Measurements from ENCODE around the gene VPS4B. TPM values are rescaled to one million over a fixed set of nuclear protein-coding genes. Genes with fewer than 3 reads are reported as not detected.
A peak's percentile ranks its signal among the peaks of the same experiment; 100 is the strongest.

Gene VPS4B
- total and polyA plus RNA-seq, 2 experiments from 2014 or later: 30.2 to 49.4 TPM

DNA sequence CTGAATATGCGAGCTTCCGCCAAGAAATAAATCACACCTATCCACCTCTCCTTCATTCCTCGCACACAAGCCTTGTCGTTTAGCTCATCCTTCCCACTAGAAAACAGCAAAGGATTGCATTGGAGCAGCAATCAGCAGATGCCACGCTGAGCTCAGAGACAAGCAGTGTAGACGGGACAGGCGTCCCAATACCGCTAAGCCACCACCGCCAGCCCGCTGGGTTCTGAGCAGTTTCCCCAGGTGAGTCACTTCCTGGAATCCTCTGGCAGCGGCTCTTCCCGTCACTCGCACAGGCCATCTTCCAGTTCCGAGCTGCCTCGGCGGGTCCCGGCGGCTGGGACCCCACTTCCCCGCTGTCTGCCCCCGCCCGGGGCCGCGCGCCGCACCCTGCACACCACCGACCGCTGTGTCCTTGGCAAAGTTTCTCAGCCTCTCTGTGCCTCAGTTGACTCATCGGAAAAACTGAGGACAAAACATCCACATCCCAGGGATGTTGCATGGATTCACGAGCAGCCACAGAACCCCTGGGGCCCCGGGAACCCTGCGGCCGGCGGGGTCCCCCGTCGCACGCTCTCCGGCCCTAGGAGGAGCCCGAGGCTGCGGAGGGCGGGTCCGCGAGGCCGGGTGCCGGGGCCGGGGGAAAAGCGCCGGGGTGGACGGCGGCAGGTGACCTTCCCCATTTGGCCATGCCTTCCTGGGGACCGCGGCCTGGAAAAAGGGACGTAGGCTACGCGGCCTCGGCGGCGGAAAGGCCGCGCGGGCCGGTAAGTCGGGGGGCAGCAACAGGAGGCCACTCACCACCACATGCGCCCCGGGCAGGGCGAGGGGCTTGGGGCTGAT lies 55.8 kb downstream of the VPS4B start:
- Mint-ChIP-seq H3K4me3 (peak overlapping the region; percentile 92), H3K4me1 (peaks cover 14% of the 10 kb centered on the region; the same call in 2 of the 3 replicates), H3K36me3 (ENCODE audit: low read depth) (peaks cover 31% of the 10 kb centered on the region), H3K27me3 (ENCODE audit: insufficient read depth, low read depth, poor library complexity) (peaks cover 3% of the 10 kb centered on the region), H3K9me3 (peaks cover 14% of the 10 kb centered on the region), H3K27ac (peak overlapping the region; percentile 84)
- peak overlapping the region; percentile 99 for H3K4me2 ChIP-seq
- H3K27me3 ChIP-seq (ENCODE audit: insufficient read depth): no peaks in the 10 kb centered on the region
- H3K27ac ChIP-seq (ENCODE audit: low read depth): no peak overlapping the region
- peak; percentile 51 for ATAC-seq
- H4K20me1 ChIP-seq (replicated peaks; ENCODE audit: insufficient read depth): peaks cover 15% of the 10 kb centered on the region
- H3K36me3 ChIP-seq (ENCODE audit: insufficient read depth): peaks cover 8% of the 10 kb centered on the region
- H3K4me1 ChIP-seq (ENCODE audit: insufficient read depth): peaks cover 8% of the 10 kb centered on the region; the same call in 1 of the 2 replicates
- no peaks in the 10 kb centered on the region for H3K9me2 ChIP-seq (ENCODE audit: insufficient read depth)
- TF ChIP-seq NANOG (IDR thresholded peaks at IDR 0.05; ENCODE audit: borderline replicate concordance) (no peak), JUNB (IDR thresholded peaks at IDR 0.05; ENCODE audit: unreplicated experiment) (no peak), CREB1 (CRISPR knock-in tag; IDR thresholded peaks at IDR 0.05; ENCODE audit: low read depth) (no peak), EZH2phosphoT487 (IDR thresholded peaks at IDR 0.05; ENCODE audit: unreplicated experiment) (no peak), STAT1 (IDR thresholded peaks at IDR 0.05; ENCODE audit: unreplicated experiment) (no peak), POLR2AphosphoS5 (IDR thresholded peaks at IDR 0.05; ENCODE audit: low read depth) (no peak), ZNF331 (CRISPR knock-in tag; IDR thresholded peaks at IDR 0.05; ENCODE audit: low read depth) (no peak), EZH2 (IDR thresholded peaks at IDR 0.05; ENCODE audit: low read depth, unreplicated experiment) (no peak), ZNF114 (CRISPR knock-in tag; IDR thresholded peaks at IDR 0.05) (no peak)
- TF ChIP-seq, protein P1, sequence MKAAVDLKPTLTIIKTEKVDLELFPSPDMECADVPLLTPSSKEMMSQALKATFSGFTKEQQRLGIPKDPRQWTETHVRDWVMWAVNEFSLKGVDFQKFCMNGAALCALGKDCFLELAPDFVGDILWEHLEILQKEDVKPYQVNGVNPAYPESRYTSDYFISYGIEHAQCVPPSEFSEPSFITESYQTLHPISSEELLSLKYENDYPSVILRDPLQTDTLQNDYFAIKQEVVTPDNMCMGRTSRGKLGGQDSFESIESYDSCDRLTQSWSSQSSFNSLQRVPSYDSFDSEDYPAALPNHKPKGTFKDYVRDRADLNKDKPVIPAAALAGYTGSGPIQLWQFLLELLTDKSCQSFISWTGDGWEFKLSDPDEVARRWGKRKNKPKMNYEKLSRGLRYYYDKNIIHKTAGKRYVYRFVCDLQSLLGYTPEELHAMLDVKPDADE (IDR thresholded peaks at IDR 0.05): no peak
- TF ChIP-seq, protein P2, sequence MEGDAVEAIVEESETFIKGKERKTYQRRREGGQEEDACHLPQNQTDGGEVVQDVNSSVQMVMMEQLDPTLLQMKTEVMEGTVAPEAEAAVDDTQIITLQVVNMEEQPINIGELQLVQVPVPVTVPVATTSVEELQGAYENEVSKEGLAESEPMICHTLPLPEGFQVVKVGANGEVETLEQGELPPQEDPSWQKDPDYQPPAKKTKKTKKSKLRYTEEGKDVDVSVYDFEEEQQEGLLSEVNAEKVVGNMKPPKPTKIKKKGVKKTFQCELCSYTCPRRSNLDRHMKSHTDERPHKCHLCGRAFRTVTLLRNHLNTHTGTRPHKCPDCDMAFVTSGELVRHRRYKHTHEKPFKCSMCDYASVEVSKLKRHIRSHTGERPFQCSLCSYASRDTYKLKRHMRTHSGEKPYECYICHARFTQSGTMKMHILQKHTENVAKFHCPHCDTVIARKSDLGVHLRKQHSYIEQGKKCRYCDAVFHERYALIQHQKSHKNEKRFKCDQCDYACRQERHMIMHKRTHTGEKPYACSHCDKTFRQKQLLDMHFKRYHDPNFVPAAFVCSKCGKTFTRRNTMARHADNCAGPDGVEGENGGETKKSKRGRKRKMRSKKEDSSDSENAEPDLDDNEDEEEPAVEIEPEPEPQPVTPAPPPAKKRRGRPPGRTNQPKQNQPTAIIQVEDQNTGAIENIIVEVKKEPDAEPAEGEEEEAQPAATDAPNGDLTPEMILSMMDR (conservative IDR thresholded peaks at IDR 0.05; ENCODE audit: low read depth in 2 of 2): no peak
- TF ChIP-seq, protein P3, sequence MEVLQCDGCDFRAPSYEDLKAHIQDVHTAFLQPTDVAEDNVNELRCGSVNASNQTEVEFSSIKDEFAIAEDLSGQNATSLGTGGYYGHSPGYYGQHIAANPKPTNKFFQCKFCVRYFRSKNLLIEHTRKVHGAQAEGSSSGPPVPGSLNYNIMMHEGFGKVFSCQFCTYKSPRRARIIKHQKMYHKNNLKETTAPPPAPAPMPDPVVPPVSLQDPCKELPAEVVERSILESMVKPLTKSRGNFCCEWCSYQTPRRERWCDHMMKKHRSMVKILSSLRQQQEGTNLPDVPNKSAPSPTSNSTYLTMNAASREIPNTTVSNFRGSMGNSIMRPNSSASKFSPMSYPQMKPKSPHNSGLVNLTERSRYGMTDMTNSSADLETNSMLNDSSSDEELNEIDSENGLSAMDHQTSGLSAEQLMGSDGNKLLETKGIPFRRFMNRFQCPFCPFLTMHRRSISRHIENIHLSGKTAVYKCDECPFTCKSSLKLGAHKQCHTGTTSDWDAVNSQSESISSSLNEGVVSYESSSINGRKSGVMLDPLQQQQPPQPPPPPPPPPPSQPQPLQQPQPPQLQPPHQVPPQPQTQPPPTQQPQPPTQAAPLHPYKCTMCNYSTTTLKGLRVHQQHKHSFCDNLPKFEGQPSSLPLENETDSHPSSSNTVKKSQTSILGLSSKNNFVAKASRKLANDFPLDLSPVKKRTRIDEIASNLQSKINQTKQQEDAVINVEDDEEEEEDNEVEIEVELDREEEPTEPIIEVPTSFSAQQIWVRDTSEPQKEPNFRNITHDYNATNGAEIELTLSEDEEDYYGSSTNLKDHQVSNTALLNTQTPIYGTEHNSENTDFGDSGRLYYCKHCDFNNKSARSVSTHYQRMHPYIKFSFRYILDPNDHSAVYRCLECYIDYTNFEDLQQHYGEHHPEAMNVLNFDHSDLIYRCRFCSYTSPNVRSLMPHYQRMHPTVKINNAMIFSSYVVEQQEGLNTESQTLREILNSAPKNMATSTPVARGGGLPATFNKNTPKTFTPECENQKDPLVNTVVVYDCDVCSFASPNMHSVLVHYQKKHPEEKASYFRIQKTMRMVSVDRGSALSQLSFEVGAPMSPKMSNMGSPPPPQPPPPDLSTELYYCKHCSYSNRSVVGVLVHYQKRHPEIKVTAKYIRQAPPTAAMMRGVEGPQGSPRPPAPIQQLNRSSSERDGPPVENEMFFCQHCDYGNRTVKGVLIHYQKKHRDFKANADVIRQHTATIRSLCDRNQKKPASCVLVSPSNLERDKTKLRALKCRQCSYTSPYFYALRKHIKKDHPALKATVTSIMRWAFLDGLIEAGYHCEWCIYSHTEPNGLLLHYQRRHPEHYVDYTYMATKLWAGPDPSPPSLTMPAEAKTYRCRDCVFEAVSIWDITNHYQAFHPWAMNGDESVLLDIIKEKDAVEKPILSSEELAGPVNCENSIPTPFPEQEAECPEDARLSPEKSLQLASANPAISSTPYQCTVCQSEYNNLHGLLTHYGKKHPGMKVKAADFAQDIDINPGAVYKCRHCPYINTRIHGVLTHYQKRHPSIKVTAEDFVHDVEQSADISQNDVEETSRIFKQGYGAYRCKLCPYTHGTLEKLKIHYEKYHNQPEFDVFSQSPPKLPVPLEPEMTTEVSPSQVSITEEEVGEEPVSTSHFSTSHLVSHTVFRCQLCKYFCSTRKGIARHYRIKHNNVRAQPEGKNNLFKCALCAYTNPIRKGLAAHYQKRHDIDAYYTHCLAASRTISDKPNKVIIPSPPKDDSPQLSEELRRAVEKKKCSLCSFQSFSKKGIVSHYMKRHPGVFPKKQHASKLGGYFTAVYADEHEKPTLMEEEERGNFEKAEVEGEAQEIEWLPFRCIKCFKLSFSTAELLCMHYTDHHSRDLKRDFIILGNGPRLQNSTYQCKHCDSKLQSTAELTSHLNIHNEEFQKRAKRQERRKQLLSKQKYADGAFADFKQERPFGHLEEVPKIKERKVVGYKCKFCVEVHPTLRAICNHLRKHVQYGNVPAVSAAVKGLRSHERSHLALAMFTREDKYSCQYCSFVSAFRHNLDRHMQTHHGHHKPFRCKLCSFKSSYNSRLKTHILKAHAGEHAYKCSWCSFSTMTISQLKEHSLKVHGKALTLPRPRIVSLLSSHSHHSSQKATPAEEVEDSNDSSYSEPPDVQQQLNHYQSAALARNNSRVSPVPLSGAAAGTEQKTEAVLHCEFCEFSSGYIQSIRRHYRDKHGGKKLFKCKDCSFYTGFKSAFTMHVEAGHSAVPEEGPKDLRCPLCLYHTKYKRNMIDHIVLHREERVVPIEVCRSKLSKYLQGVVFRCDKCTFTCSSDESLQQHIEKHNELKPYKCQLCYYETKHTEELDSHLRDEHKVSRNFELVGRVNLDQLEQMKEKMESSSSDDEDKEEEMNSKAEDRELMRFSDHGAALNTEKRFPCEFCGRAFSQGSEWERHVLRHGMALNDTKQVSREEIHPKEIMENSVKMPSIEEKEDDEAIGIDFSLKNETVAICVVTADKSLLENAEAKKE (CRISPR knock-in tag; IDR thresholded peaks at IDR 0.05): no peak
- TF ChIP-seq, protein P4, sequence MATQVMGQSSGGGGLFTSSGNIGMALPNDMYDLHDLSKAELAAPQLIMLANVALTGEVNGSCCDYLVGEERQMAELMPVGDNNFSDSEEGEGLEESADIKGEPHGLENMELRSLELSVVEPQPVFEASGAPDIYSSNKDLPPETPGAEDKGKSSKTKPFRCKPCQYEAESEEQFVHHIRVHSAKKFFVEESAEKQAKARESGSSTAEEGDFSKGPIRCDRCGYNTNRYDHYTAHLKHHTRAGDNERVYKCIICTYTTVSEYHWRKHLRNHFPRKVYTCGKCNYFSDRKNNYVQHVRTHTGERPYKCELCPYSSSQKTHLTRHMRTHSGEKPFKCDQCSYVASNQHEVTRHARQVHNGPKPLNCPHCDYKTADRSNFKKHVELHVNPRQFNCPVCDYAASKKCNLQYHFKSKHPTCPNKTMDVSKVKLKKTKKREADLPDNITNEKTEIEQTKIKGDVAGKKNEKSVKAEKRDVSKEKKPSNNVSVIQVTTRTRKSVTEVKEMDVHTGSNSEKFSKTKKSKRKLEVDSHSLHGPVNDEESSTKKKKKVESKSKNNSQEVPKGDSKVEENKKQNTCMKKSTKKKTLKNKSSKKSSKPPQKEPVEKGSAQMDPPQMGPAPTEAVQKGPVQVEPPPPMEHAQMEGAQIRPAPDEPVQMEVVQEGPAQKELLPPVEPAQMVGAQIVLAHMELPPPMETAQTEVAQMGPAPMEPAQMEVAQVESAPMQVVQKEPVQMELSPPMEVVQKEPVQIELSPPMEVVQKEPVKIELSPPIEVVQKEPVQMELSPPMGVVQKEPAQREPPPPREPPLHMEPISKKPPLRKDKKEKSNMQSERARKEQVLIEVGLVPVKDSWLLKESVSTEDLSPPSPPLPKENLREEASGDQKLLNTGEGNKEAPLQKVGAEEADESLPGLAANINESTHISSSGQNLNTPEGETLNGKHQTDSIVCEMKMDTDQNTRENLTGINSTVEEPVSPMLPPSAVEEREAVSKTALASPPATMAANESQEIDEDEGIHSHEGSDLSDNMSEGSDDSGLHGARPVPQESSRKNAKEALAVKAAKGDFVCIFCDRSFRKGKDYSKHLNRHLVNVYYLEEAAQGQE (IDR thresholded peaks at IDR 0.05; ENCODE audit: unreplicated experiment): no peak
- peaks cover 36% of the 10 kb centered on the region for H3K79me2 ChIP-seq (replicated peaks; ENCODE audit: insufficient read depth)
- peak overlapping the region; percentile 77 for H3K4me3 ChIP-seq
- DNase-seq (ENCODE audit: low spot score): peak; percentile 73
- peak overlapping the region; percentile 97 for H2AFZ ChIP-seq
- H3F3A ChIP-seq (replicated peaks; ENCODE audit: low read depth): 0 out of 2 replicates have a peak, but pooled peaks cover 3% of the 10 kb centered on the region

All from GM23338 (cell line).